Body of pancreas (tissue), 4 donors: ENCODE data around the gene NGFR.

Source experiments
- POLR2A ChIP-seq, 3 donors: fragments of 450-650 bp; IDR thresholded peaks; one replicate each; pipeline ENCODE4 v1.6.1; 2016; ENCODE audit warnings: antibody characterized with exemption in 3 of 3, mild to moderate bottlenecking in 2 of 3
- TF ChIP-seq, protein P1 (sequence below), 7 experiments: fragments of 450-650 bp in 4 of 7; fragments of 200-600 bp in 3 of 7; sonication (generic) in 3 of 7; IDR thresholded peaks; one replicate each; pipeline ENCODE4 v1.5.1; 2016 to 2019; ENCODE audit warnings: antibody characterized with exemption in 7 of 7

DNA sequence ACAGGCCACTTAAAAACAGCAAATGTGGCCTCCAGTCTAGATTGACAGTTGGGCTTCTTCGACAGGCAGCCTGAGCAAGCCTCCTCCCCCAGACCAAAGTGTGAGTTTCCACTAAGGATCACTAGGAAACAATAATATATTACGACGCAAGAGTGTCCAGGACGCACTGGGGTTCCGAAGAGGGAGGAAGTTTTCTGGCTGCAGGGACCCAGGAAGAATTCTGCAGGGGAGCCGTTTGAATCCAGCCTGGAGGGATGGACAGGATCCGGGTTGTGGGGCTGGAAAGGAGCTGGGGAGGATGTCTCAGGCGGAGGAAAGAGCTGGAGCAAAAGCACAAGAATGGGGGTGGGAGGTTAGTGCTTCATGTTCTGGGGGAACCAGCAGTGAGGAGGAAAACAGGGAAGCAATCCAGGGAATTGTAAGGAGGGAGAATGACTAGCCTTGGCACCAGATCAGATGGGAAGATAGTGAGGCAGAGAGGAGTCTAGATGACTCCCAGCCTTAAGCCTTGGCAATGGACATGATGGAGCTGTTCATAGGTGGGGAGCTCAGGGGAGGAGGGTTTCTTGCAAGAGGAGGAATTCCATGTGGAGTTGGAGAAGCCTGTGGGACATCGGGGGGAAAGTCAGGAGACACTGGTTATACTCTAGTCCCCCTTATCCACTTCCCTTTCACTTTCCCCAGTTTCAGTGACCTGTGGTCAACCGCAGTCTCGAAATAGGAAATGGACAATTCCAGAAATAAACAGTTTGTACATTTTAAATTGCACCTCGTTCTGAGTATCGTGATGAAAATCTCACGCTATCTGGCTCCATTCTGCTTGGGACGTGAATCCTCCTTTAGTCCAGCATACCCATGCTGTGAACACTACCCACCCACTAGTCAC lies 26.6 kb downstream of the NGFR start:
- TF ChIP-seq, protein P1, sequence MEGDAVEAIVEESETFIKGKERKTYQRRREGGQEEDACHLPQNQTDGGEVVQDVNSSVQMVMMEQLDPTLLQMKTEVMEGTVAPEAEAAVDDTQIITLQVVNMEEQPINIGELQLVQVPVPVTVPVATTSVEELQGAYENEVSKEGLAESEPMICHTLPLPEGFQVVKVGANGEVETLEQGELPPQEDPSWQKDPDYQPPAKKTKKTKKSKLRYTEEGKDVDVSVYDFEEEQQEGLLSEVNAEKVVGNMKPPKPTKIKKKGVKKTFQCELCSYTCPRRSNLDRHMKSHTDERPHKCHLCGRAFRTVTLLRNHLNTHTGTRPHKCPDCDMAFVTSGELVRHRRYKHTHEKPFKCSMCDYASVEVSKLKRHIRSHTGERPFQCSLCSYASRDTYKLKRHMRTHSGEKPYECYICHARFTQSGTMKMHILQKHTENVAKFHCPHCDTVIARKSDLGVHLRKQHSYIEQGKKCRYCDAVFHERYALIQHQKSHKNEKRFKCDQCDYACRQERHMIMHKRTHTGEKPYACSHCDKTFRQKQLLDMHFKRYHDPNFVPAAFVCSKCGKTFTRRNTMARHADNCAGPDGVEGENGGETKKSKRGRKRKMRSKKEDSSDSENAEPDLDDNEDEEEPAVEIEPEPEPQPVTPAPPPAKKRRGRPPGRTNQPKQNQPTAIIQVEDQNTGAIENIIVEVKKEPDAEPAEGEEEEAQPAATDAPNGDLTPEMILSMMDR (IDR thresholded peaks at IDR 0.05) = no peak
- TF ChIP-seq POLR2A (IDR thresholded peaks at IDR 0.05) = no peak
